Heart left ventricle (tissue), 16 donors: Measurements from ENCODE around the gene UBE3B. TPM values are rescaled to one million over a fixed set of nuclear protein-coding genes. Genes with fewer than 3 reads are reported as not detected.

Experiments used
- ATAC-seq, 4 donors: fragments of 200-7000 bp; cut with Tn5 transposase; one replicate each; pipeline ENCODE4 v1.9.1; 2020 to 2022; ENCODE audit warnings: moderate library complexity in 4 of 4, mild to moderate bottlenecking in 3 of 4, moderate number of reproducible peaks in 1 of 4
- DNase-seq, 5 donors: peaks; one replicate each; pipeline ENCODE4 v3.0.0-alpha.2; 2020
- H3K27ac ChIP-seq, 12 donors: fragments of 200-600 bp; sonication (generic) in 4 of 12; one replicate each; pipeline versions ENCODE4 v1.5.0 to v1.8.0; 2016 to 2022; ENCODE audit warnings: mild to moderate bottlenecking in 2 of 12
- H3K27me3 ChIP-seq, 9 donors: fragments of 200-600 bp; sonication (generic) in 2 of 9; one replicate each; pipeline versions ENCODE4 v1.5.1 to v1.8.0; 2016 to 2022; ENCODE audit warnings: mild to moderate bottlenecking in 3 of 9
- H3K36me3 ChIP-seq, 9 donors: fragments of 200-600 bp; sonication (generic) in 2 of 9; one replicate each; pipeline versions ENCODE4 v1.5.0 to v1.8.0; 2018 to 2022; ENCODE audit warnings: mild to moderate bottlenecking in 2 of 9
- H3K4me1 ChIP-seq, 12 donors: fragments of 200-600 bp; sonication (generic) in 4 of 12; one replicate each; pipeline versions ENCODE4 v1.5.0 to v1.8.0; 2016 to 2022; ENCODE audit warnings: mild to moderate bottlenecking in 3 of 12
- H3K4me3 ChIP-seq, 12 donors: fragments of 200-600 bp; sonication (generic) in 4 of 12; one replicate each; pipeline versions ENCODE4 v1.5.0 to v1.8.0; 2017 to 2022; ENCODE audit warnings: mild to moderate bottlenecking in 9 of 12, moderate library complexity in 4 of 12
- H3K9me3 ChIP-seq, 12 donors: fragments of 200-600 bp; sonication (generic) in 4 of 12; one replicate each; pipeline versions ENCODE4 v1.5.0 to v1.8.0; 2016 to 2022; ENCODE audit warnings: mild to moderate bottlenecking in 1 of 12
- POLR2A ChIP-seq, 2 donors: fragments of 450-650 bp; IDR thresholded peaks; one replicate each; pipeline ENCODE4 v1.6.1; 2017; ENCODE audit warnings: antibody characterized with exemption in 2 of 2, mild to moderate bottlenecking in 2 of 2, moderate library complexity in 2 of 2
- WGBS, 4 donors: extraction: QIAGEN DNeasy Blood & Tissue Kit in 2 of 4; methylation state at CpG; one replicate each; pipeline versions ENCODE4 v1.1.5 to v1.1.7; 2013 to 2018; 5-methylcytosine and 5-hydroxymethylcytosine counted together
- intact Hi-C, 10 donors: fragments of 100-400 bp; cut with DNase I; formaldehyde crosslinking; loops; one replicate each; pipeline versions ENCODE4 v1.11.1 to v1.14.2; 2022
- polyA plus RNA-seq, 2 donors: library from polyadenylated mRNA; stranded (reverse); fragments of 200-250 nt; gene quantifications; one replicate each; pipeline ENCODE4 v1.2.3, GENCODE V29; 2013
- total RNA-seq, 9 donors: library from RNA; depleted of rRNA in 2 of 9; stranded (reverse); fragments of >200 nt in 2 of 9; fragmentation: NEBNext Ultra II Directional in 3 of 9; extraction: Animal tissue kit (Norgen Biotek cat#: 25700) in 3 of 9; gene quantifications; one replicate each; pipeline versions ENCODE4 v1.1.0 to v1.2.4, GENCODE V29; 2016 to 2023
- TF ChIP-seq, protein P1 (sequence below), 12 donors: fragments of 200-600 bp; sonication (generic) in 4 of 12; IDR thresholded peaks; one replicate each; pipeline versions ENCODE4 v1.5.0 to v1.8.0; 2018 to 2022; ENCODE audit warnings: antibody characterized with exemption in 12 of 12, mild to moderate bottlenecking in 5 of 12
- donor health status: ischemic (EF 13 %, LVEDD 7.1; RV severe dilation, severe dysfunction).
- donor health status: healthy with polysubstance abuse.
- donor health status: DM: no; HTN: yes; CAD: no.
- donor health status: DM: no; HTN: no; CAD: no.
- donor health status: ischemic (EF 25% LVEDD 6.9; RV normal size, moderate dysfunction).
- donor health status: ischemic (EF 25% LVEDD 5.7; RV mildly dilated, moderate dysfunction).
- donor health status: healthy.
- donor health status: DM: yes; HTN: yes; CAD: no.
- donor health status: ischemic (EF 35%, LVEDD 5.7; RV mildly dilated, moderate dysfunction).
- donor health status: nonischemic (EF 11% LVEDD 7.7; RV severe dilation, severe dysfunction).
- donor health status: DM: yes; HTN: yes; CAD: no.
- donor health status: PGD.
- donor health status: ischemic (EF 29% LVEDD 5.4; RV normal size, mild dysfunction).
- donor health status: nonischemic (EF 23%, LVEDD 6.1; RV moderate dilation, normal function).

Gene UBE3B
- total and polyA plus RNA-seq, 11 donors: 19.1 to 82.7 (median 50.6) TPM

DNA sequence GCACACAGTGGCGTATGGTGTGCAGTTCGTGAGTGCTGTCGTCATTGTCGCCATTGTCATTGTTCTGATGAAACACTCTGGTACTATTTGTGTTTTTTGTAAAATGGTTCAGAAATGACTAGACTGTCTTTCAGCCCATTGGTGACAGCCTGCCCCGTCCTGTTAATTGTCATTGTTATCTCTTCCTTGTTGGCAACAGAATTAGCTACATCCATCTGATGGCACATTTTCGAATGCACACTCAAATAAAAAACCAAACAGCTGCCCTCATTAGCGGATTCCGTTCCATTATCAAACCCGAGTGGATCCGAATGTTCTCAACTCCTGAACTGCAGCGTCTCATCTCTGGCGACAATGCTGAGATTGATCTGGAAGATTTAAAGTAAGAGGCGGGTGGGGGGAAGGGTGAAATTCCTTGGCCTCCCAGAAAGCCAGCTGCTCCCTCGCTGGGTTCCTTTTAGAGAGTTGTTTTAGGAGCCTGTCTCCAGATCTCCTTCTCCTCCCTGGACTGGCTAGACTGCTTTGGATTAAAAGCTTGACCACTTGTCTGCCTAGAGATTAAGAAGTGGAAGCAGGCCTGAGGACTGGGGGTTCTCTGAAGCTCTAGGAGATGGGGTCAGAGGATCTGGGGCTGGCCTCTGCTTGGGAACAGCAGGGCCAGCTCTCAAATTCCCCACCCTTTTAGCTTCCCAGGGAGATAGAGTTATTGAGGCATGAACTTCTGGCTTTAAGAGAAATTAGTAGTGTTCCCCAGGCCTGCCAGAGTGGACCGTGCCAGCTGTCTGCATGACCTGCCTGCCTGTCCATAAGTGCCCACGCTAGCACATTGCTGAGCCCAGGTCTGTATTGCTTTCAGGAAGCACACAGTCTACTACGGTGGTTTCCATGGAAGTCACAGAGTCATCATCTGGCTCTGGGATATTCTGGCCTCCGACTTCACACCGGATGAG lies 52.5 kb downstream of the UBE3B start:
- no peak overlapping the region for H3K27ac ChIP-seq
- intact Hi-C loops: loop anchor here in 2 of 10 donors (5.0 to 10.0 kb wide), 2 partner anchors 47 to 585 kb away; no protein-coding TSS in a partner anchor
- no peaks in the 10 kb centered on the region for H3K4me1 ChIP-seq
- DNase-seq (peak in 1 of 5 donors; percentile 31), ATAC-seq (no peak)
- WGBS, 4 donors: 72 to 78% (median 77%) methylated on average over 19 of the region's 19 CpGs
- no peak for TF ChIP-seq POLR2A (IDR thresholded peaks at IDR 0.05)
- TF ChIP-seq, protein P1, sequence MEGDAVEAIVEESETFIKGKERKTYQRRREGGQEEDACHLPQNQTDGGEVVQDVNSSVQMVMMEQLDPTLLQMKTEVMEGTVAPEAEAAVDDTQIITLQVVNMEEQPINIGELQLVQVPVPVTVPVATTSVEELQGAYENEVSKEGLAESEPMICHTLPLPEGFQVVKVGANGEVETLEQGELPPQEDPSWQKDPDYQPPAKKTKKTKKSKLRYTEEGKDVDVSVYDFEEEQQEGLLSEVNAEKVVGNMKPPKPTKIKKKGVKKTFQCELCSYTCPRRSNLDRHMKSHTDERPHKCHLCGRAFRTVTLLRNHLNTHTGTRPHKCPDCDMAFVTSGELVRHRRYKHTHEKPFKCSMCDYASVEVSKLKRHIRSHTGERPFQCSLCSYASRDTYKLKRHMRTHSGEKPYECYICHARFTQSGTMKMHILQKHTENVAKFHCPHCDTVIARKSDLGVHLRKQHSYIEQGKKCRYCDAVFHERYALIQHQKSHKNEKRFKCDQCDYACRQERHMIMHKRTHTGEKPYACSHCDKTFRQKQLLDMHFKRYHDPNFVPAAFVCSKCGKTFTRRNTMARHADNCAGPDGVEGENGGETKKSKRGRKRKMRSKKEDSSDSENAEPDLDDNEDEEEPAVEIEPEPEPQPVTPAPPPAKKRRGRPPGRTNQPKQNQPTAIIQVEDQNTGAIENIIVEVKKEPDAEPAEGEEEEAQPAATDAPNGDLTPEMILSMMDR (IDR thresholded peaks at IDR 0.05): no peak
- H3K36me3 ChIP-seq: peaks cover 0 to 99% (median 95%) of the 10 kb centered on the region in 9 donors
- H3K9me3 ChIP-seq: no peaks in the 10 kb centered on the region
- no peaks in the 10 kb centered on the region for H3K27me3 ChIP-seq
- no peak overlapping the region for H3K4me3 ChIP-seq

DNA sequence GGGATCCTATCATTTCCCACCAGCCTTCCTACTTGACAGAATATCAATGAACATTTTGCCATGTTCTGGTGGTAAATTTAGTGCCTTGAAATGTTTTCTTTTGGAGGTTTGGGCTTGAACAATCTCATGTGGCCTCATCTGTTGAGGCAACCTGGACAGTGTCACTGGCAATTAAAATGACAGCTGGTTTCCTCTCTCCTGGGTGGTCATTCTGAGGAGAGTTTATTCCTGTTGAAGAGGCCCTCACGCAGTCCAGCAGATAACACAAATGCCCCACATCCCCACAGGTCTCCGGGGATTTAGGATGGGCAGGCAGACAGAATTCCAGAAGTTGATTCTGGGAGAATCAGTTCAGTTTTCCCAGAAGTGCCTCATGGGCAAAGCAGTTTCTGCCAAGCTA lies 54.0 kb downstream of the UBE3B start:
- Histone ChIP-seq H3K4me3 (no peak overlapping the region), H3K27me3 (no peaks in the 10 kb centered on the region), H3K36me3 (peaks cover 0 to 100% (median 92%) of the 10 kb centered on the region in 9 donors), H3K4me1 (no peaks in the 10 kb centered on the region), H3K27ac (no peak overlapping the region), H3K9me3 (no peaks in the 10 kb centered on the region)
- intact Hi-C loops: no loop called here
- DNase-seq (no peak), ATAC-seq (no peak)
- 13 to 61% (median 51%) methylated on average over 2 of the region's 2 CpGs for WGBS, 4 donors
- no peak for TF ChIP-seq POLR2A (IDR thresholded peaks at IDR 0.05)
- TF ChIP-seq, protein P1 (IDR thresholded peaks at IDR 0.05): no peak

DNA sequence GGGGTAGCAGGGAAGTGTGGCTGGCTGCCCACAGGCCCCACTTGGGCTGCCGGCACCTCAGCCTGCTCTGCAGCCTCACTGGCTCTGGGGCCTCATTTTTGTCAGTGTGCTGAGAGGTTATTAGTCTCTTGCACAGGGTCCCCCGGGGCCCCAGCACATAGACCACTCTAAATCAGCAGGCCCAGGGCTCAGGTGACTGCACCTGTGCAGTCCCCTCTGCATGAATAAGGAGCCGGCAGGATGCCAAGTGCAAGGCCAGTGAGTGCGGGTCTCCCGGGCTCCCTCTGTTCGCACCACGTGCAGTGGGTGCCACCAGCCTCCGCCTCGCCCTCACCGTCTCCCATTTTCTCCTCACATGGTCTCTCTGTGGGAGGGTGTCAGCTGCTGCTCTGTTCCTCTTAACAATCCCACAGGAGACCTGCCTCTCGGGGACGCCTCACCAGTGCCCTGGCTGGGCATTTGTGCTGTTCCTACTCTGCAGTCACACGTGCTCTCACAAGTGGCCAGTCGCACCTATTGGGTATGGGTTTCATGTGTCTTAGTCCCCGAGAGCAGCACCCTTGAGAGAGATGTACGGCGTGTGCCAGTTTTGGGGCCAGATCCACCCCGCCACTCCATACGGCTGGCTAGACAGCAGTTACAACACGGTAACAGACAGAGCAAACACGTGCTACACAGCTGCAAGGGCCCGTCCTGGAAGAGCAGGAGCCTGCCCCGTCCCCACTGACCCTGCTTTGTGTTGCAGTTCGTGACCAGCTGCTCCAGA lies 55.5 kb downstream of the UBE3B start:
- no peaks in the 10 kb centered on the region for H3K4me1 ChIP-seq
- intact Hi-C loops: no loop called here
- no peaks in the 10 kb centered on the region for H3K9me3 ChIP-seq
- H3K36me3 ChIP-seq: peaks cover 0 to 91% (median 81%) of the 10 kb centered on the region in 9 donors
- WGBS, 4 donors: 87 to 92% (median 90%) methylated on average over 23 to 24 of the region's 24 CpGs
- H3K4me3 ChIP-seq: no peak overlapping the region
- no peak overlapping the region for H3K27ac ChIP-seq
- ATAC-seq (peak in 1 of 4 donors; percentile 12), DNase-seq (peak in 1 of 5 donors; percentile 50)
- no peaks in the 10 kb centered on the region for H3K27me3 ChIP-seq
- TF ChIP-seq POLR2A (IDR thresholded peaks at IDR 0.05): no peak
- TF ChIP-seq, protein P1 (IDR thresholded peaks at IDR 0.05): no peak

DNA sequence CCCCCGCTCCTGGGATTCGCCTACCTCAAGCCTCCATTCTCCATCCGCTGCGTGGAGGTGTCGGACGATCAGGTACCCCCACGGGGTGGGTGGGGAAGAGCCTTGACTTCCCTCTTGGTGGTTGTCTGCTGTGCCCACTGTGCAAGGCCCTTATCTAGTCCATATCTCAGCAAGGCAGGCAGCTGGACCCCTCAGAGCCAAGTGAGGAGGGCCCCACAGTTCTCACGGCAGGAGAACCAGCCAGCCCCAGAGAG lies 56.0 kb downstream of the UBE3B start:
- 89 to 98% (median 93%) methylated on average over 7 to 8 of the region's 8 CpGs for WGBS, 4 donors
- Histone ChIP-seq H3K27me3 (no peaks in the 10 kb centered on the region), H3K36me3 (peaks cover 0 to 86% (median 76%) of the 10 kb centered on the region in 9 donors), H3K9me3 (no peaks in the 10 kb centered on the region), H3K4me3 (no peak overlapping the region), H3K4me1 (peaks cover 0 to 2% (median 0%) of the 10 kb centered on the region in 12 donors), H3K27ac (no peak overlapping the region)
- peak in 1 of 5 donors; percentile 20 for DNase-seq
- intact Hi-C loops: no loop called here
- TF ChIP-seq POLR2A (IDR thresholded peaks at IDR 0.05): no peak
- TF ChIP-seq, protein P1 (IDR thresholded peaks at IDR 0.05): no peak
- ATAC-seq: peak in 1 of 4 donors; percentile 9
